NCI-H2196 (cell line): ENCODE measurements around the gene FBXW7.

ENCODE experiments used
- DNase-seq: peaks from one replicate; lab custom pipeline; 2025; ENCODE audit not compliant: unreplicated experiment; lab: John Stamatoyannopoulos, UW

The FBXW7 gene

GRCh38 chr4:152380919-152381318 is 155.0 kb downstream of the FBXW7 start:
- no peak for DNase-seq

- no peak for DNase-seq
Observed at GRCh38 chr4:152380185-152380584, 155.7 kb downstream of the FBXW7 start.

- peak; percentile 19 for DNase-seq
Observed at GRCh38 chr4:152374606-152375285, 161.1 kb downstream of the FBXW7 start.

GRCh38 chr4:152374153-152374552 is 161.7 kb downstream of the FBXW7 start:
- no peak for DNase-seq

- no peak for DNase-seq
Observed at GRCh38 chr4:152372444-152372843, 163.4 kb downstream of the FBXW7 start.

GRCh38 chr4:152369902-152370295 is 166.0 kb downstream of the FBXW7 start:
- no peak for DNase-seq

GRCh38 chr4:152369203-152369901 is 166.5 kb downstream of the FBXW7 start:
- DNase-seq: peak; percentile 7

- peak; percentile 20 for DNase-seq
Observed at GRCh38 chr4:152368001-152368400, 167.9 kb downstream of the FBXW7 start.

GRCh38 chr4:152364883-152365282 is 171.0 kb downstream of the FBXW7 start:
- DNase-seq: no peak

- DNase-seq: no peak
Observed at GRCh38 chr4:152364383-152364782, 171.5 kb downstream of the FBXW7 start.

GRCh38 chr4:152363904-152364303 is 172.0 kb downstream of the FBXW7 start:
- no peak for DNase-seq

- no peak for DNase-seq
Observed at GRCh38 chr4:152363086-152363485, 172.8 kb downstream of the FBXW7 start.

- DNase-seq: no peak
Observed at GRCh38 chr4:152360045-152360410, 175.9 kb downstream of the FBXW7 start.

GRCh38 chr4:152359208-152360044 is 176.5 kb downstream of the FBXW7 start:
- DNase-seq: no peak

- DNase-seq: no peak
Observed at GRCh38 chr4:152357206-152357605, 178.7 kb downstream of the FBXW7 start.

- no peak for DNase-seq
Observed at GRCh38 chr4:152356428-152357034, 179.4 kb downstream of the FBXW7 start.

- DNase-seq: peak; percentile 52
Observed at GRCh38 chr4:152352622-152353116, 183.2 kb downstream of the FBXW7 start.

- DNase-seq: no peak
Observed at GRCh38 chr4:152352215-152352614, 183.7 kb downstream of the FBXW7 start.

- no peak for DNase-seq
Observed at GRCh38 chr4:152351080-152351479, 184.8 kb downstream of the FBXW7 start.

- DNase-seq: peak; percentile 24
Observed at GRCh38 chr4:152348670-152349069, 187.2 kb downstream of the FBXW7 start.

GRCh38 chr4:152346979-152347378 is 188.9 kb downstream of the FBXW7 start:
- DNase-seq: no peak
